ENCODE measurements around the gene ARHGEF12.

Gene ARHGEF12

DNA sequence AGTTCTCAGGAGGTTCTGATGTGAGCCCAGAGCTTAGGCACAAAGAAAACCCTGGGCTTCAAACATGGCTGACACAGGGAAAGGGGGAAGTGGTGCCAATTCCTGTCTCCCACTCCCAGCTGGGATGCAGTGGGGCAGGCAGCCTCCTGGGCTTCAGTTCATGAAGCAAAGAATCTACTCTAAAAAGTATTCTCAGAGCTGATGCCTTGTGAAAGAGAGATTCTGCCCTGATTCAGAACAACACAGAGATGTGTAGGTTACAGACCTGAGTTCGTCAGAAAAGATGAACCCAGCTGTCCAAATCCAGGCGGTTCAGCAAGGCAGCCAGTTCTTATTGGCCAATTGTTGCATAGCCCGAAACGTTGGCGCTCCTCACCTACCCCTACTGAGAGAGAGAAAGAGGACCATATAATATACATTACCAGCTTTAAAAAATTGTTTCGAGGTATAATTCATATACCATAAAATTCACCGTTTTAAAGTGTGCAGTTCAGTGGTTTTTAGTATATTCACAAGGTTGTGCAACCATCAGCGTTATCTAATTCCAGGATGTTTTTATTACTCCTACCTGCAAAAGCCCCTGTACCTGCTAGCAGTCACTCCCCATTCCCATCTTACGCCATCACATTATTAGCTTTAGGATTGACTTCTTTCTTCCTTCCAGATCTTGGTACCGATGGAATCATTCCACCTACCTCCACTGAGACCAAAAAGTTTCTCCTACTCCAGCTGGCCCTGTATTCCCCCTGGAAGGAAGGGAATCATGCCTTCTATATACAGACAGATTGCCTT is 18.3 kb upstream of the ARHGEF12 start:
- no peak for TF ChIP-seq CTCF (IDR thresholded peaks at IDR 0.05; ENCODE audit: low read depth, low read length)
- H3K4me3 ChIP-seq (ENCODE audit: low read depth, low read length) = no peak overlapping the region

DNA sequence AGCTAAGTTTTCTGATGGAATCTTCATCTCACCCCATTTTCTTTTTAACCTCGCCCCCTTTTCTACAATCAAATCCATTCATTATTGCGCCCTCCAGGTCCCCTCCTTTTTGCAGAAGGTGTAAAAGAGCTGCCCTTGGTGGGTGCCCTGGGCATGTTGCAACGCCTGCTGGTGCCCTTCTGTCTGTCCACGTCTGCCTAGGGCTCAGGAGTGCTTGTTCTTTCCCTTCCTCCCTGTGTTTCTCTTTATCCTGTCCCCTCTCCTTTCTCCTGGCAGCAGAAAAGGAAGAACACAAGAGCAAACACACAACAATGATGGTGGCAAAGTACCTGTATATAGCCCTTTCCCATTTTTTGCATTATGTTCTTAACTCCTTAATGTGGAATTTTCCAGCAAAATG is 17.3 kb upstream of the ARHGEF12 start:
- H3K4me3 ChIP-seq (ENCODE audit: low read depth, low read length) = no peak overlapping the region
- TF ChIP-seq CTCF (IDR thresholded peaks at IDR 0.05; ENCODE audit: low read depth, low read length) = no peak

DNA sequence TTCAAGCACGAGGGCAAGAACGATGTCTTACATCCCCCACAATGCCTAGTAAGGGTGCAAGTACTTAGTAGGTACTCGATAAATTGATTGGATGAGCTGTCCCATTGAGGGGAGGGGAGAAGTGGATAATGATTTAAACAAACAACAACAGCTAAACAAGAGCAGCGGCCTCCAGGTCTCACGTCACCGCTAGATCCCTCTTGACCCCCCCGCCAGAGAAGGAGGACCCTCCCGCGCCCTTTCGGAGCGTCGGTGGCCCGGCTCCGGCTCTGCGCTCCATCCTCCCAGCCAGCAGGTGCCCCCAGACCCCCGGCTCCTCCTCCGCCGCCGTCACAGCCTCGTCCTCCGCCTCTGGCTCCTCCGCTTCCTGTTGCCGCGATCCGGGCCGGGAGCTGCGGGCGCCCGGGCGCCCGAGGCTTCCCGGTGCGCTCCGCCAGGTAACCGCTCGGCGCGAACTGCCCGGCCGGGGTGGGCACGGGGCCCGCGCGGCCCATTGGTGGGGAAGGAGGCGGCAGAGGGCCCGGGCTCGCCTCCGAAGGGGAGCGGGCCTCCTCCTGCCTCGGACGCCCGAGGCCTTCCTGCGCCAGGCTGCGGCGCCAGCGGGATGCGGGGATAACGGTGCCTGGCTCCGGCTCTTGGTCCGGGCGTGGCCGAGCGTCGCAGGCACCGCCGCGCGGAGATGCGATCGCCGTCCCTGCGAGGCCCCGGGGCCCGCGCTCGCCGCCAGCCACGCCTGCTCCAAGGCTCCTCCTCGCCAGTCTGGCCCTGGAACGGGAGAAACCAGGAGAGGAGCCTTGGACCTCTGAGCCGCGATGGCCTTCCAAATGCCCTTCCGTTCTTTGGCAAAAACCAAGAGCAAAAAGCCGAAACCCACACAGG is 11.0 kb upstream of the ARHGEF12 start, which contains the start of gene TLCD5:
TLCD5 (plus strand) TSS at position 368 of the 879 bp plus-strand sequence. CDS start 2,143 bp downstream, outside the sequence.
- peak within 1 kb of the TSS; percentile 76 for H3K4me3 ChIP-seq (ENCODE audit: low read depth, low read length)
- 0 out of 2 replicates have a peak, but pooled peaks have one; percentile 7 for TF ChIP-seq CTCF (IDR thresholded peaks at IDR 0.05; ENCODE audit: low read depth, low read length)

DNA sequence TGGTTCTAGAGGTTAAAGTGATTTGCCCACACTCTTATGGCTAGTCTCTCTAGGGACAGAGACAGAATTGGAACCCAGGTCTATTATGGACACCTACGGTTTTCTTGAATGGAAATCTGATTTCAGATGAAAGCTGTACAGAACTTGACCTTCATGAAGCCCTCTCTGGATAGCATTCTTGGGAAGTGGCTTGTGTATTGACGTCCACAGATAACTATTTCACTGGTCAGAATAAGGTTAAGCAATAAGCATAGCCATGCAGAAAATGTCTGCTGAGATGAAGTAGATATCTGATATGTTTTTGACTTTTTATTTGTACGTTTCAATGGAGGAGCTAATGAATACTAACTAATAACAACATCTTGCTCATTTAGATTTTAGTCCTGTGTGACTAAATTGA is 10.0 kb upstream of the ARHGEF12 start:
- no peak for TF ChIP-seq CTCF (IDR thresholded peaks at IDR 0.05; ENCODE audit: low read depth, low read length)
- peak overlapping the region; percentile 76 for H3K4me3 ChIP-seq (ENCODE audit: low read depth, low read length)

- H3K4me3 ChIP-seq (ENCODE audit: low read depth, low read length) = peak overlapping the region; percentile 76
- no peak for TF ChIP-seq CTCF (IDR thresholded peaks at IDR 0.05; ENCODE audit: low read depth, low read length)
Measured at GRCh38 chr11:120326845-120327281, 9.3 kb upstream of the ARHGEF12 start.

DNA sequence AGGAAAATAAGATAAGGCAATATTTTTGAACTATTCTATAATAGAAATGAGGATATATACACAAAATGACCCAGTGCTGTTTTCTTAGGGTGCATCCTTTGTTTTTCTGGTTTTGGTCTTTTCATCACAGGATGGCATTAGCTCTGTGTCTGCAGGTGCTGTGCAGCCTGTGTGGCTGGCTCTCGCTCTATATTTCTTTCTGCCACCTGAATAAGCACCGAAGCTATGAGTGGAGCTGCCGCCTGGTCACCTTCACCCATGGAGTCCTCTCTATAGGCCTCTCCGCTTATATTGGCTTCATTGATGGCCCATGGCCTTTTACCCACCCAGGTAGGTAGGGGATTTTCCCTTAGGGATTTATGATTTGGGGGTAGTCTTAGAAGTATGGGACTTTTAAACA is 8.9 kb upstream of the ARHGEF12 start:
- TF ChIP-seq CTCF (IDR thresholded peaks at IDR 0.05; ENCODE audit: low read depth, low read length) = no peak
- H3K4me3 ChIP-seq (ENCODE audit: low read depth, low read length) = no peak overlapping the region; the same call in 1 of the 2 replicates

Data from WI38 (cell line).